K562 (cell line): ENCODE measurements around the gene PRDM12. TPM values are rescaled to one million over a fixed set of nuclear protein-coding genes. Genes with fewer than 3 reads are reported as not detected.

Experiments
- ATAC-seq: fragments of 200-7000 bp; cut with Tn5 transposase; 3 replicates; pipeline ENCODE4 v1.9.1; 2020; ENCODE audit warnings: moderate library complexity
- BruUV-seq: library from RNA; stranded (reverse); fragments of 400-500 nt; replicated peaks from 2 replicates; lab custom pipeline; 2021; lab: Mats Ljungman, UMichigan
- CTCF ChIA-PET: fragments of 300-600 bp; formaldehyde crosslinking; extraction: SDS; loops from one replicate; lab custom pipeline; 2021; ENCODE audit warnings: low intra/inter-chr PET ratio; lab: Yijun Ruan, JAX
- POLR2A ChIA-PET: fragments of 300-600, 350-650 bp; sonication (Branson Sonifier 250); formaldehyde crosslinking; extraction: SDS; loops from one replicate; lab custom pipeline; 2021; ENCODE audit warnings: antibody characterized with exemption, inconsistent platforms; lab: Yijun Ruan, JAX
- DNase-seq, 4 experiments: peaks; one replicate each; pipeline versions ENCODE4 v3.0.0 to v3.0.0-alpha.2; 2011 to 2018; ENCODE audit warnings: low spot score in 3 of 4, mixed read lengths in 3 of 4; ENCODE audit errors: extremely low read depth in 1 of 4
- FAIRE-seq: peaks from 2 replicates; lab custom pipeline; 2011; peaks lifted over from hg19 to GRCh38; lab: Jason Lieb, UNC
- H2AFZ ChIP-seq: 2 replicates; pipeline ENCODE4 v1.6.0; 2011; ENCODE audit warnings: low read depth, low read length, control low read depth, inconsistent platforms
- H3K27ac ChIP-seq: fragments of 200-600 bp; 3 replicates; pipeline ENCODE4 v1.8.0; 2011; ENCODE audit warnings: low read depth, mild to moderate bottlenecking, control low read depth, inconsistent platforms, low read length, moderate library complexity, mixed read lengths; ENCODE audit errors: extremely low read depth
- H3K27me3 ChIP-seq, 2 experiments: fragments of 300-600 bp in 1 of 2; 2 replicates in 1 of 2; 3 replicates in 1 of 2; pipeline versions ENCODE4 v1.6.0 to v1.8.0; 2011; ENCODE audit warnings: inconsistent platforms in 2 of 2, low read length in 2 of 2, mild to moderate bottlenecking in 1 of 2, mixed read lengths in 1 of 2, moderate library complexity in 1 of 2; ENCODE audit not compliant: control insufficient read depth in 2 of 2, insufficient read depth in 2 of 2
- H3K36me3 ChIP-seq: fragments of 300-600 bp; 3 replicates; pipeline ENCODE4 v1.8.0; 2011; ENCODE audit warnings: mild to moderate bottlenecking, low read length, inconsistent platforms; ENCODE audit not compliant: control insufficient read depth, insufficient read depth
- H3K4me1 ChIP-seq, 2 experiments: fragments of 200-600 bp in 1 of 2; replicated peaks in 1 of 2; 2 replicates in 1 of 2; 3 replicates in 1 of 2; pipeline versions ENCODE4 v1.5.1 to v1.8.0; 2011; ENCODE audit warnings: inconsistent platforms in 2 of 2, low read length in 2 of 2, mild to moderate bottlenecking in 1 of 2, mixed read lengths in 1 of 2, moderate library complexity in 1 of 2; ENCODE audit not compliant: control insufficient read depth in 2 of 2, insufficient read depth in 2 of 2
- H3K4me2 ChIP-seq: 2 replicates; pipeline ENCODE4 v1.6.1; 2011; ENCODE audit warnings: low read length, control low read depth, inconsistent platforms, mixed read lengths; ENCODE audit not compliant: insufficient read depth
- H3K4me3 ChIP-seq: fragments of 200-600 bp; sonication (generic), shearing (Covaris generic); 2 replicates; pipeline ENCODE4 v1.5.1; 2016; ENCODE audit warnings: control low read depth, inconsistent platforms
- H3K79me2 ChIP-seq: fragments of 200-600 bp; 3 replicates; pipeline ENCODE4 v1.8.0; 2011; ENCODE audit warnings: low read length, inconsistent platforms; ENCODE audit not compliant: control insufficient read depth, insufficient read depth
- H3K9ac ChIP-seq, 2 experiments: 2 replicates each; pipeline versions ENCODE4 v1.6.0 to v1.6.1; 2011; ENCODE audit warnings: low read depth in 2 of 2, low read length in 2 of 2, control low read depth in 1 of 2, inconsistent platforms in 1 of 2, mild to moderate bottlenecking in 1 of 2, mixed read lengths in 1 of 2; ENCODE audit not compliant: insufficient read depth in 1 of 2
- H3K9me1 ChIP-seq: one replicate; pipeline ENCODE4 v1.6.0; 2011; ENCODE audit warnings: inconsistent platforms, mild to moderate bottlenecking, low read length, moderate library complexity; ENCODE audit not compliant: control insufficient read depth, insufficient read depth
- H3K9me3 ChIP-seq: replicated peaks from 2 replicates; pipeline ENCODE4 v1.5.1; 2011; ENCODE audit warnings: low read depth, low read length, inconsistent platforms; ENCODE audit not compliant: control insufficient read depth, insufficient read depth
- H4K20me1 ChIP-seq: replicated peaks from 2 replicates; pipeline ENCODE4 v1.6.1; 2011; ENCODE audit warnings: low read length, inconsistent platforms, mixed read lengths; ENCODE audit not compliant: control insufficient read depth, insufficient read depth
- ADNP ChIP-seq: fragments of 200-800 bp; sonication (Bioruptor generic); IDR thresholded peaks from 2 replicates; pipeline ENCODE4 v1.6.1; 2016; ENCODE audit warnings: missing genetic modification characterization, missing compliant biosample characterization
- ETS2 ChIP-seq: IDR thresholded peaks from 2 replicates; pipeline ENCODE4 v1.6.1; 2016; ENCODE audit warnings: borderline replicate concordance, missing genetic modification characterization, mild to moderate bottlenecking, moderate library complexity, missing compliant biosample characterization; ENCODE audit not compliant: poor library complexity, severe bottlenecking
- KDM5B ChIP-seq: fragments of 200-600 bp; sonication (generic); IDR thresholded peaks from 2 replicates; pipeline ENCODE4 v1.6.1; 2012; ENCODE audit warnings: low read depth, mild to moderate bottlenecking, moderate library complexity, low read length, control low read depth, inconsistent platforms; ENCODE audit not compliant: insufficient replicate concordance
- MEF2D ChIP-seq: conservative IDR thresholded peaks from 2 replicates; pipeline ENCODE4 v1.6.1; 2016; ENCODE audit warnings: low read depth, missing genetic modification characterization, missing compliant biosample characterization
- MEIS2 ChIP-seq: fragments of 450-650 bp; IDR thresholded peaks from 2 replicates; pipeline ENCODE4 v1.6.1; 2014; ENCODE audit warnings: mild to moderate bottlenecking; ENCODE audit not compliant: partially characterized antibody
- POLR2B ChIP-seq: fragments of 450-650 bp; IDR thresholded peaks from 2 replicates; pipeline ENCODE4 v1.6.1; 2018; ENCODE audit warnings: low read depth; ENCODE audit not compliant: partially characterized antibody
- ZKSCAN8 ChIP-seq: fragments of 200-800 bp; sonication (Bioruptor generic); IDR thresholded peaks from 2 replicates; pipeline ENCODE4 v1.6.1; 2016; ENCODE audit warnings: missing genetic modification characterization, missing compliant biosample characterization
- ZNF184 ChIP-seq: sonication (generic); formaldehyde crosslinking; IDR thresholded peaks from 2 replicates; pipeline ENCODE4 v1.5.0; 2020; ENCODE audit warnings: missing genetic modification reagents
- WGBS: fragments of 100-300 bp; shearing (Covaris generic); methylation state at CpG from one replicate; pipeline ENCODE4 v1.1.6; 2016; ENCODE audit warnings: low coverage, mixed read lengths; ENCODE audit not compliant: insufficient coverage; ENCODE audit errors: missing lambda C conversion rate; 5-methylcytosine and 5-hydroxymethylcytosine counted together
- in situ Hi-C: fragments of 300-500 bp; cut with MboI; formaldehyde crosslinking; loops from 4 replicates; pipeline ENCODE4 v1.15.0; 2018; ENCODE audit warnings: inconsistent platforms, mixed read lengths
- intact Hi-C: fragments of 100-400 bp; cut with micrococcal nuclease; formaldehyde crosslinking; loops from 2 replicates; pipeline ENCODE4 v1.14.2; 2022
- polyA plus RNA-seq, 8 experiments: library from polyadenylated mRNA; depleted of rRNA in 4 of 8; stranded (reverse) in 5 of 8; unstranded in 3 of 8; fragments of >200 nt; fragmentation: Nextera tagmentation in 2 of 8; fragmentation: Illumina TruSeq in 1 of 8; extraction: Ambion mirVana in 2 of 8; extraction: Trizol in 1 of 8; gene quantifications; 2 replicates each; pipeline versions ENCODE4 v1.2.1 to v1.2.3, GENCODE V29; 2011 to 2014; ENCODE audit warnings: inconsistent platforms in 1 of 8, missing spikeins in 1 of 8
- total RNA-seq, 7 experiments: library from RNA; depleted of rRNA in 6 of 7; stranded (reverse); fragments of >200 nt in 6 of 7; fragmentation: Illumina TruSeq in 2 of 7; extraction: Trizol in 2 of 7; gene quantifications; 2 replicates each; pipeline versions ENCODE4 v1.2.1 to v1.2.3, GENCODE V29; 2011 to 2021; ENCODE audit warnings: low replicate concordance in 1 of 7
- TF ChIP-seq, protein P1 (sequence below): fragments of 250-450 bp; sonication (Bioruptor Pico); IDR thresholded peaks from 2 replicates; pipeline ENCODE4 v1.9.0; 2021; ENCODE audit warnings: mild to moderate bottlenecking
- TF ChIP-seq, protein P2 (sequence below): sonication (generic); formaldehyde crosslinking; IDR thresholded peaks from 2 replicates; pipeline ENCODE4 v1.8.1; 2022; ENCODE audit warnings: missing genetic modification reagents

PRDM12 gene
- total and polyA plus RNA-seq, 9 of the 15 experiments (the other 6 are each of a cell fraction or from before 2014, with no cell fraction given), result 0.04 to 0.22 (median 0.07) TPM; not detected in 3

GRCh38 chr9:130639124-130639765 lies 25.1 kb upstream of the PRDM12 start:
- no peak overlapping the region for H3K9ac ChIP-seq
- POLR2A ChIA-PET, result interaction anchor here (0.6 kb wide), 1 partner anchor 32 kb away, joined by 4 read pairs; no protein-coding TSS in a partner anchor
- CTCF ChIA-PET, result no interaction called here
- DNase-seq (no peak), FAIRE-seq (no peak), ATAC-seq (no peak)
- H3K27ac ChIP-seq, result no peak overlapping the region
- in situ Hi-C loops (no loop called here), intact Hi-C loops (no loop called here)
- no peaks in the 10 kb centered on the region for H4K20me1 ChIP-seq
- H3K27me3 ChIP-seq, result no peaks in the 10 kb centered on the region
- H2AFZ ChIP-seq, result no peak overlapping the region
- peaks cover 4% of the 10 kb centered on the region for H3K9me1 ChIP-seq
- H3K4me3 ChIP-seq, result no peak overlapping the region
- H3K36me3 ChIP-seq, result peaks cover 31% of the 10 kb centered on the region; the same call in 2 of the 3 replicates
- H3K4me2 ChIP-seq, result no peak overlapping the region
- no TSS peak for BruUV-seq
- TF ChIP-seq MEF2D (no peak), ZNF184 (CRISPR knock-in tag) (peak; percentile 83; the same call in 1 of the 2 replicates)
- no peaks in the 10 kb centered on the region for H3K79me2 ChIP-seq
- H3K9me3 ChIP-seq, result no peaks in the 10 kb centered on the region
- 60% methylated on average over 16 of the region's 20 CpGs for WGBS
- H3K4me1 ChIP-seq, result peaks cover 0 to 11% of the 10 kb centered on the region in 2 experiments; a peak in 1 of 5 replicates

DNA sequence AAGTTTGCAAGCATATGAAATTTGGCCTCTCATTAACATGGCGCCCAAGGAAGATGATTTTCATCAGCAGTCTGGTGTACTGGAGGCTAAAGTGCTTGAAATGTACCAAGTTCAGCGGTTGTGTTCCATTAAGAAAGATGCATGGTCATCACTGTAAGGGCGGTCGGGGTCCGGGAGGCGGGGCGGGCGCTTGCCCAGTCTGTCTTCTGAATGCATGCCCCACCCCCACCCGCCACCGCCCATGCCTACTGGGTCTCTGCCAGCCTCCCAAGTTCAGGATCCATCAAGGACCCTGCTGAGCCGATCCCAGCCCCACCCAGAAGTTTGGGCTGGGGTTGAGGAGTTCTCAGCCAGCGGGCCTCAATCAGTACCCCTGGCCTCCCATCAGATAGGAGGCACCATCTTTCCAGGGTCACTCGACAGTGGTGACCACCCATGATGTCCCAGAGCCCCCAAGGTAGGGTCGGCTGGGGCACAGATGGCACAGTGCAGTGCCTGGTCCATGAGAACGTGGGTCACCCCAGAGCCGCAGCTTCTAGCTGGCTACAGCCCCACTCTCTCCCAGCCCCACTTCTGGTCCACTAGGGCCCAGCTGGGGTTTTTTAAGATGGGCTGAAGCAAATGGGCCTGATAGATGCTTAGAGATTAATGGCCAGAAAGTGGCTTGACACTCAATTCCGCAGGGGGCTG lies 24.4 kb upstream of the PRDM12 start:
- no peak for FAIRE-seq
- H3K27ac ChIP-seq, result no peak overlapping the region
- H2AFZ ChIP-seq, result no peak overlapping the region
- CTCF ChIA-PET, result no interaction called here
- H3K9ac ChIP-seq, result no peak overlapping the region
- no peak overlapping the region for H3K4me3 ChIP-seq
- no peaks in the 10 kb centered on the region for H3K9me3 ChIP-seq
- peaks cover 25% of the 10 kb centered on the region; the same call in 2 of the 3 replicates for H3K36me3 ChIP-seq
- intact Hi-C loops, result loop anchor here (5.0 kb wide), 1 partner anchor 42 kb away; no protein-coding TSS in a partner anchor
- H3K79me2 ChIP-seq, result no peaks in the 10 kb centered on the region
- DNase-seq, result no peak
- BruUV-seq, result no TSS peak
- peaks cover 0 to 11% of the 10 kb centered on the region in 2 experiments; a peak in 1 of 5 replicates for H3K4me1 ChIP-seq
- H3K27me3 ChIP-seq, result no peaks in the 10 kb centered on the region
- no peaks in the 10 kb centered on the region for H4K20me1 ChIP-seq
- TF ChIP-seq ZKSCAN8 (no peak), ETS2 (no peak), ADNP (tag) (no peak), POLR2B (no peak), MEIS2 (no peak), KDM5B (no peak)
- TF ChIP-seq, protein P1, sequence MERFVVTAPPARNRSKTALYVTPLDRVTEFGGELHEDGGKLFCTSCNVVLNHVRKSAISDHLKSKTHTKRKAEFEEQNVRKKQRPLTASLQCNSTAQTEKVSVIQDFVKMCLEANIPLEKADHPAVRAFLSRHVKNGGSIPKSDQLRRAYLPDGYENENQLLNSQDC, result no peak
- TF ChIP-seq, protein P2, sequence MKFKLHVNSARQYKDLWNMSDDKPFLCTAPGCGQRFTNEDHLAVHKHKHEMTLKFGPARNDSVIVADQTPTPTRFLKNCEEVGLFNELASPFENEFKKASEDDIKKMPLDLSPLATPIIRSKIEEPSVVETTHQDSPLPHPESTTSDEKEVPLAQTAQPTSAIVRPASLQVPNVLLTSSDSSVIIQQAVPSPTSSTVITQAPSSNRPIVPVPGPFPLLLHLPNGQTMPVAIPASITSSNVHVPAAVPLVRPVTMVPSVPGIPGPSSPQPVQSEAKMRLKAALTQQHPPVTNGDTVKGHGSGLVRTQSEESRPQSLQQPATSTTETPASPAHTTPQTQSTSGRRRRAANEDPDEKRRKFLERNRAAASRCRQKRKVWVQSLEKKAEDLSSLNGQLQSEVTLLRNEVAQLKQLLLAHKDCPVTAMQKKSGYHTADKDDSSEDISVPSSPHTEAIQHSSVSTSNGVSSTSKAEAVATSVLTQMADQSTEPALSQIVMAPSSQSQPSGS (CRISPR knock-in tag), result no peak
- TF ChIP-seq, all 486 proteins: peak for 0
- in situ Hi-C loops, result no loop called here
- ATAC-seq, result no peak
- WGBS, result 57% methylated on average over 12 of the region's 17 CpGs
- POLR2A ChIA-PET, result no interaction called here
- H3K4me2 ChIP-seq, result no peak overlapping the region
- peaks cover 4% of the 10 kb centered on the region for H3K9me1 ChIP-seq
